T-helper 2 cell treated with Interferon-gamma antibody and Interleukin-4, amounts not matched to agents 5 μg/mL and 100 μg/mL, for 36 hours (primary cell): ENCODE data around the gene FBXL15.

Source experiments
- DNase-seq: peaks from one replicate; pipeline ENCODE4 v3.0.0; 2021; ENCODE audit warnings: low spot score
- H3K27ac Mint-ChIP-seq: one replicate; pipeline ENCODE4 v1.8.0; 2021; ENCODE audit warnings: mild to moderate bottlenecking, mixed read lengths
- H3K27me3 Mint-ChIP-seq: one replicate; pipeline ENCODE4 v1.8.0; 2021; ENCODE audit warnings: low read depth, mixed read lengths
- H3K36me3 Mint-ChIP-seq: one replicate; pipeline ENCODE4 v1.8.0; 2021; ENCODE audit warnings: low read depth, mixed read lengths
- H3K4me1 Mint-ChIP-seq: one replicate; pipeline ENCODE4 v1.8.0; 2021; ENCODE audit warnings: low read depth, mixed read lengths
- H3K4me3 Mint-ChIP-seq: one replicate; pipeline ENCODE4 v1.8.0; 2022; ENCODE audit warnings: mild to moderate bottlenecking, moderate library complexity, mixed read lengths
- H3K9me3 Mint-ChIP-seq: one replicate; pipeline ENCODE4 v1.8.0; 2021; ENCODE audit warnings: mixed read lengths

The FBXL15 gene

DNA sequence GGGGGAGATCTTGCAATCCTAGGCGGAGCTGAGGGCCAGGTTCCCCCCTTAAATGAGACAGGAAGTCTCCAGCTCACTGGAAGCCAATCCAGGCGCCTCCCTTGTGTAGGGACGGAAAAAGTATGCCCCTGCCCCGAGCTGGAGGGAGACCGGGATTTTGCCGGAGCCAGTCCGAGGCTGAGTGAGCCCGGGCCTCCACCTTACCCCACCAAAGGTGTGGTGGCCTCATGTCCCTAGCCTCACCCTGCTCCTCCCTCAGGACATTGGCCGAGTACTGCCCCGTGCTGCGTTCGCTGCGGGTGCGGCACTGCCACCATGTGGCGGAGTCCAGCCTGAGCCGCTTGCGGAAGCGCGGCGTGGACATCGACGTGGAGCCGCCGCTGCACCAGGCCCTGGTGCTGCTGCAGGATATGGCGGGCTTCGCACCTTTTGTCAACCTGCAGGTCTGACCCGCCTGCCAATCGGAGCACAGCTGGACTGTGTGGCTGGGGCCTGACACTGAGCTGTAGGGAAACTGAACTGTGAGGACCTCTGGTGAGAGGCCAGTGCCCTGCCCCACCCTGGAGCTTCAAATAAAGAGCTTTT is 2.0 kb downstream of the FBXL15 start:
- peaks cover 17% of the 10 kb centered on the region for H3K27me3 Mint-ChIP-seq
- peak overlapping the region; percentile 69 for H3K27ac Mint-ChIP-seq
- H3K36me3 Mint-ChIP-seq: peaks cover 8% of the 10 kb centered on the region
- H3K4me1 Mint-ChIP-seq: peaks cover 23% of the 10 kb centered on the region
- H3K9me3 Mint-ChIP-seq: no peaks in the 10 kb centered on the region
- peak; percentile 64 for DNase-seq
- peak overlapping the region; percentile 99 for H3K4me3 Mint-ChIP-seq

DNA sequence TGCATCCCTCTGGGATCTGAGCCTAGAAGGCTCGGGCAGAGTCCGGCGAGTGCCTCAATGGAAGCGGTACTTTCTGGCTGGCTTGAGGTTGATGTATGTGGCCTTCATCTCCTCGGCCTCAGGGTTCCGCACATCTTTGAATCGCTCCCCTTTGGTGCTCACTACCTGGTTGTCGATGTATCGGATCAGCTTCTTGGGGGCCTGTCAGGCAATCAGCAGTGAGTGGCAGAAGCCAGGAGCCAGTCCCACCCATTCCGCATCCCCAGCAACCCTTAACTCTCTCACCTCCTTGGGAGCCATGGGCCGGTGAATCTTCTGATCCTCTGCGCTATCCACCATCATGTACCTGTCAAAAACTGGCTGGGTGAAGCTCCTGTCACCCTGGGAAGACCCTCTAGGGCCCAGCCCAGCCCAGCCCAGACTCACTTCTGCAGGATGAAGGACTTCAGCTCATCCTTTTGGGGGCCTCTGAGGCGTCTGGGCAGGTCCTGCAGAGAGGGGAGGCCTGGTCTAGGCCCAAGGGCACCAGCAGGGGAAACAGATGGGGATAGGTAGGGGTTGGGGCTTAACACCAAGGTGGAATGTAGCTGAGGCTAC is 2.8 kb downstream of the FBXL15 start:
- Mint-ChIP-seq H3K27me3 (peaks cover 9% of the 10 kb centered on the region), H3K4me1 (peaks cover 23% of the 10 kb centered on the region), H3K27ac (no peak overlapping the region), H3K36me3 (peaks cover 8% of the 10 kb centered on the region), H3K9me3 (no peaks in the 10 kb centered on the region), H3K4me3 (peak overlapping the region; percentile 14)
- DNase-seq: no peak

DNA sequence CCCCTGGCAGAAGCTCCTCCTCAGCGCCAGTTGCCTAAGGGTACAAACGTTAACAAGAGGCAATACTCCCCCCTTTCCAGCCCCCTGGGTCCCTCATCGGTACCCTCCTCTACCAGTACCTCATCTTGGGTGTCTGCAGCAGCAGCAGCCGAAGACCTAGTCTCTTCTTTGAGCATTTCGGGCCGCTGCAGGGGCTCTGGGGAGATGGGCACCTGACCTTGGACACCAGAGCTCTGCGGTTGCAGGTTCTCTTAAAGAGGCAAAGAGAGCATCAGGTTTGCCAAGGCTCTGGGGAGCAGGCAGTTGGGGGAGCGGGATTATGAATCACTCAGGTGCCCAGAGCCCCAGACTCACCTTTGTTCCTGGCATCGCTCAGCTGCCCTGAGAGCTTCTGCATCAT is 3.5 kb downstream of the FBXL15 start:
- Mint-ChIP-seq H3K9me3 (no peaks in the 10 kb centered on the region), H3K36me3 (peaks cover 8% of the 10 kb centered on the region), H3K27me3 (peaks cover 4% of the 10 kb centered on the region), H3K4me1 (peaks cover 21% of the 10 kb centered on the region), H3K4me3 (no peak overlapping the region), H3K27ac (no peak overlapping the region)
- DNase-seq: no peak

DNA sequence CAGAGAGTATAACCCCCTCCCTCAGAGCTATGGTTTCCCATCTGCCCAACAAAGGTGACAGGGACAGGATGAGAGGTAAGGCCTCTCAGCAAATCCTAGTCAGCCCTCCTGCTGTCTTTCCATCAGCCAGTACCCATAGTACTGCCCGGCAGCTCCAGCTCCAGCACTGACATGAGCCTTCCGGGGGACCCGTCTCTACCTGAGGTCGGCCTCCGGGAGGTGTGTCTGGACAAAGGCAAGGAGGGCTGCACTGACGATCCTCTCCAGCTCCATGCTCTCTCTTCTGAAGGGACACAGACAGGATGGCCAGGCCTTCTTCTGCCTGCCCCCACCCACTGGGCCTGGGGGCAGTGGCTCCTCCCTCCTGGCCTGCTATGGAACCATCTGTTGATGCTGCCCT is 4.3 kb downstream of the FBXL15 start:
- Mint-ChIP-seq H3K9me3 (no peaks in the 10 kb centered on the region), H3K36me3 (peaks cover 8% of the 10 kb centered on the region), H3K4me1 (peaks cover 18% of the 10 kb centered on the region), H3K4me3 (no peak overlapping the region), H3K27ac (no peak overlapping the region), H3K27me3 (peaks cover 3% of the 10 kb centered on the region)
- DNase-seq: no peak

GRCh38 chr10:102425444-102425843 is 4.8 kb downstream of the FBXL15 start:
- Mint-ChIP-seq H3K36me3 (peaks cover 8% of the 10 kb centered on the region), H3K27me3 (peaks cover 3% of the 10 kb centered on the region), H3K4me3 (no peak overlapping the region), H3K9me3 (no peaks in the 10 kb centered on the region), H3K27ac (no peak overlapping the region), H3K4me1 (peaks cover 14% of the 10 kb centered on the region)
- DNase-seq: no peak

GRCh38 chr10:102426803-102427287 is 6.2 kb downstream of the FBXL15 start:
- H3K27ac Mint-ChIP-seq: no peak overlapping the region
- H3K36me3 Mint-ChIP-seq: peaks cover 12% of the 10 kb centered on the region
- no peak for DNase-seq
- H3K9me3 Mint-ChIP-seq: no peaks in the 10 kb centered on the region
- H3K4me1 Mint-ChIP-seq: peaks cover 17% of the 10 kb centered on the region
- no peaks in the 10 kb centered on the region for H3K27me3 Mint-ChIP-seq
- no peak overlapping the region for H3K4me3 Mint-ChIP-seq

DNA sequence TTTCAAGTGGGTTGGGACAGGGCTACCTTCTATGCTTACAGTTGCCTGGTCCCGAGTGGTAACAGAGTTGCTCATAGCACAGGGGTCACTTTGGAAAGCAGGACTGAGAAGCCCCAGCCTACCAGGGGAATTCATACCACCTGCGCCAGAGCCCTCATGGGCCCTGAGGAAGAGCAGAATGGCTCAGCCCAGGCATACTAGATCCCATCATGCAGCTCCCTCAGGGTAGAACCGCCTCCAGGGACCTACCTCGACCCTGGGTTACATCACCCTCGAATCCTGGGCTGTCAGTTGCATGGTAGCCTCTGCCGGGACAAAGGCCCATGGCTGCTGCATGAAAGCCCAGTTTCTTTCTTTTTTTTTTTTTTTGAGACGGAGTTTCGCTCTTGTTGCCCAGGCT is 8.8 kb downstream of the FBXL15 start:
- H3K9me3 Mint-ChIP-seq: no peaks in the 10 kb centered on the region
- peaks cover 25% of the 10 kb centered on the region for H3K4me1 Mint-ChIP-seq
- H3K4me3 Mint-ChIP-seq: no peak overlapping the region
- no peaks in the 10 kb centered on the region for H3K27me3 Mint-ChIP-seq
- no peak for DNase-seq
- H3K36me3 Mint-ChIP-seq: peaks cover 8% of the 10 kb centered on the region
- no peak overlapping the region for H3K27ac Mint-ChIP-seq

- Mint-ChIP-seq H3K4me1 (peaks cover 32% of the 10 kb centered on the region), H3K27ac (peak overlapping the region; percentile 94), H3K4me3 (peak overlapping the region; percentile 97), H3K9me3 (no peaks in the 10 kb centered on the region), H3K36me3 (peaks cover 12% of the 10 kb centered on the region), H3K27me3 (no peaks in the 10 kb centered on the region)
- DNase-seq: no peak
Observed at GRCh38 chr10:102431452-102432124, 11.0 kb downstream of the FBXL15 start.

DNA sequence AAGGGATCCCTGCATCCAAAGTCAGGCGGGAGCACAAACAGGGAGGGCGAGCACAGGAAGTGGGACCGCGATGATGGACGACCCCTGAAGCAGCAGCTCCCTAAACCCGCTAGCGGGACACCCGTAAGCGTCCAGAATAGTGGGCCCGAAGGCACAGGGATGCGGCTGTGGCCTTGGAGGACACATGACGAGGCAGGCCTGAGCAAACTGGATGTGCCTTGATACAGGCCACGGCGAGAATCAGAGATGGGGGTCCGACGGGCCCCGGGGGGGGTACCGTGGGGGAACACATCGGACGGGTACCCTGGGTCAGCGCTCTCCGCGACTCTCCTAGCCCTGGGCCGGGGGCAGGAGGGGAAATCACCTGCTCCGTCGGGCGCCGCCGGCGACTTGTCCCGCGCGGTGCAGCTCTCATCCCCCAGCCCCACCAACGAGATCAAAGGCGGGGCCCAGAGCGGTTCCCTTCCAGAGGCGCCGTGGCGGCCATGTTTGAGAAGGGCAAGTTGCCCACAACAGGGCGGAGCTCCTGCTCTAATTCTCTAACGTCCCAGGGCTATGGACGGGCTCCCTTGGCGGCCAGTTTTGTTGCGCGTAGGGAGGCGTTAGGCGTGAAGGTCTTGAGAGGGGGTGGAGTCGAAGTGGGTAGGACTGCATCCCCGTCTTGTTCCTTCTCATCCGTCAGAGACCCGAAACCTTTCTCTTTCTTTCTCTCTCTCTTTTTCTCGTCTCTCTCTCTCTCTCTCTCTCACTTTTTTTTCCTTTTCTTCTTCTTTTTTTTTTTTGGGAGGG is 11.7 kb downstream of the FBXL15 start, which contains the start of gene CUEDC2:
CUEDC2 (minus strand) TSS at position 413 of the 789 bp plus-strand sequence. CDS start 7,386 bp downstream, outside the sequence.
- Mint-ChIP-seq H3K36me3 (peaks cover 17% of the 10 kb centered on the region), H3K9me3 (no peaks in the 10 kb centered on the region), H3K4me1 (peaks cover 37% of the 10 kb centered on the region), H3K27me3 (no peaks in the 10 kb centered on the region), H3K27ac (peak within 1 kb of the TSS; percentile 94), H3K4me3 (peak within 1 kb of the TSS; percentile 97)
- DNase-seq: peak; percentile 95

- H3K27me3 Mint-ChIP-seq: no peaks in the 10 kb centered on the region
- no peaks in the 10 kb centered on the region for H3K9me3 Mint-ChIP-seq
- H3K27ac Mint-ChIP-seq: peak overlapping the region; percentile 94
- H3K4me1 Mint-ChIP-seq: peaks cover 46% of the 10 kb centered on the region
- H3K36me3 Mint-ChIP-seq: peaks cover 25% of the 10 kb centered on the region
- H3K4me3 Mint-ChIP-seq: peak overlapping the region; percentile 97
- no peak for DNase-seq
Observed at GRCh38 chr10:102433619-102434046, 13.0 kb downstream of the FBXL15 start.

DNA sequence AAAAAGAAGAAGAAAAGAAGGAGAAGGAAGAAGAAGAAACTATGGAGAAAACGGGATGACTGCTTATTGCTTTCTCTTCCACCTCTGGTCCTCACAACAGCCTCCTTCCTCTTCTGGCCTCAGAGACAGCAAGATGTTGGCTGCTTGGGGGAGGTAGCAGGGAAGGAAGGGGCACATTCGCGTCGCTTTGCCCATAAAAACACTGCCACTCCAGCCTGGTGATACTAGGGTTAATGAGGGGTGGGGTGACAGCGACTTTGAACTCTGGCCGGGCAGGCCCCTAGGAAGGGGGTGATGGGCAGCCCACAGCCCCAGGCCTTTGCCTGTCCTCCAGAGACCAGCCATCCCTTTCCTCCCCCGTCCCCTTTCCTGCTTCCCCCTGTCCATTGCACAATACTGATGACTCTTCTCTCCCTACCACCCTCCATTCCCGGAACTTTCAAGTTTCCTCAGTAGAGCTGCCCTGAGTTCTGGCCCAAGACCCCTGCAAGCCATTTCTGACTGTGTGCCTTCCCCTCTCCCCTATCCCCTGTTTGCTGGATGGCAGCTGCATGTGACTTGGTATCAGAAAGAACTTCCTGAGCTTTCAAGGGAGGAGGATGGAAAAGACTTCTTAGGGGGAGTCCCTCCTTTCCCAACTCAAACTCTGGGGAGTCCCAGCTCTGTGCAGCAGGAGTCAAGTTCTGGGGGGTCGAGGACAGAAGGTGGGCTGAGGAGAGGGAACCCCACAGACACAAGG is 13.9 kb downstream of the FBXL15 start:
- H3K36me3 Mint-ChIP-seq: peaks cover 25% of the 10 kb centered on the region
- H3K4me3 Mint-ChIP-seq: peak overlapping the region; percentile 97
- DNase-seq: no peak
- H3K4me1 Mint-ChIP-seq: peaks cover 46% of the 10 kb centered on the region
- peak overlapping the region; percentile 89 for H3K27ac Mint-ChIP-seq
- H3K27me3 Mint-ChIP-seq: no peaks in the 10 kb centered on the region
- no peaks in the 10 kb centered on the region for H3K9me3 Mint-ChIP-seq

DNA sequence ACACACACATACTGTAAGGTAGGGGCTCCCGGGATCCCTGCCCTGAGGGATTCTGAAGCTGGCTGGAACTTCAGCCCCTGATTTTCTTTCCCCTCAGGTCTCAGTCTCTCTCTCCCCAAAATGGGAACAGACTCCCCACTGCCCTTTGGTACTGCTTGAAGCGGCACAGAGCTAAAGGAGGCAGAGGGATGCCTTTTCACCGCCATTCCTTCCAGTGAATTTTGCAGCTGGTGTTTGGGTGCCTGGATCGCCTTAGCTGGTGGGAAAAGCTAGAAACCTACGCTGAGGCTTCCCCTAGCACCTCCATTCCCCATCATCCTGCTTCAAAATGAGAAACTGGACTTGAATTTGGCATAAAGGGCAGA is 14.5 kb downstream of the FBXL15 start:
- Mint-ChIP-seq H3K4me1 (peaks cover 46% of the 10 kb centered on the region), H3K36me3 (peaks cover 25% of the 10 kb centered on the region), H3K4me3 (peak overlapping the region; percentile 97), H3K27ac (peak overlapping the region; percentile 89), H3K27me3 (no peaks in the 10 kb centered on the region), H3K9me3 (no peaks in the 10 kb centered on the region)
- DNase-seq: no peak

- peaks cover 23% of the 10 kb centered on the region for H3K36me3 Mint-ChIP-seq
- H3K9me3 Mint-ChIP-seq: no peaks in the 10 kb centered on the region
- H3K27ac Mint-ChIP-seq: peak overlapping the region; percentile 89
- DNase-seq: peak; percentile 70
- peaks cover 44% of the 10 kb centered on the region for H3K4me1 Mint-ChIP-seq
- no peaks in the 10 kb centered on the region for H3K27me3 Mint-ChIP-seq
- peak overlapping the region; percentile 97 for H3K4me3 Mint-ChIP-seq
Observed at GRCh38 chr10:102435529-102436233, 15.0 kb downstream of the FBXL15 start.
